Mesodermal cell (in vitro differentiated cells): Measurements from ENCODE around the gene IL32.
"Not testable (repeated sequence)": the region's sequence is repeated elsewhere in the genome, so short reads cannot be mapped to it uniquely, and the experiment has no call there.

Experiments
- H3K27ac ChIP-seq: 2 replicates; pipeline ENCODE4 v1.7.0; 2013; ENCODE audit warnings: mild to moderate bottlenecking, low read depth, low read length, moderate library complexity; ENCODE audit not compliant: severe bottlenecking
- H3K36me3 ChIP-seq: 2 replicates; pipeline ENCODE4 v1.7.1; 2013; ENCODE audit warnings: mild to moderate bottlenecking, low read length, moderate library complexity; ENCODE audit not compliant: control insufficient read depth, insufficient read depth
- H3K4me1 ChIP-seq: one replicate; pipeline ENCODE4 v1.7.1; 2013; ENCODE audit warnings: mild to moderate bottlenecking, low read length; ENCODE audit not compliant: insufficient read depth, control insufficient read depth, poor library complexity, severe bottlenecking
- H3K4me3 ChIP-seq: 2 replicates; pipeline ENCODE4 v1.7.0; 2013; ENCODE audit warnings: low read length, control low read depth, mild to moderate bottlenecking; ENCODE audit not compliant: insufficient read depth, poor library complexity, severe bottlenecking; ENCODE audit errors: extremely low read depth
- H3K9me3 ChIP-seq: 2 replicates; pipeline ENCODE4 v1.7.1; 2013; ENCODE audit warnings: mild to moderate bottlenecking, low read length, moderate library complexity; ENCODE audit not compliant: control insufficient read depth
- WGBS, 2 experiments: methylation state at CpG; one replicate each; pipeline ENCODE4 v1.1.5; 2013; ENCODE audit warnings: missing lambda C conversion rate in 2 of 2; ENCODE audit not compliant: insufficient coverage in 2 of 2; 5-methylcytosine and 5-hydroxymethylcytosine counted together

IL32 gene

DNA sequence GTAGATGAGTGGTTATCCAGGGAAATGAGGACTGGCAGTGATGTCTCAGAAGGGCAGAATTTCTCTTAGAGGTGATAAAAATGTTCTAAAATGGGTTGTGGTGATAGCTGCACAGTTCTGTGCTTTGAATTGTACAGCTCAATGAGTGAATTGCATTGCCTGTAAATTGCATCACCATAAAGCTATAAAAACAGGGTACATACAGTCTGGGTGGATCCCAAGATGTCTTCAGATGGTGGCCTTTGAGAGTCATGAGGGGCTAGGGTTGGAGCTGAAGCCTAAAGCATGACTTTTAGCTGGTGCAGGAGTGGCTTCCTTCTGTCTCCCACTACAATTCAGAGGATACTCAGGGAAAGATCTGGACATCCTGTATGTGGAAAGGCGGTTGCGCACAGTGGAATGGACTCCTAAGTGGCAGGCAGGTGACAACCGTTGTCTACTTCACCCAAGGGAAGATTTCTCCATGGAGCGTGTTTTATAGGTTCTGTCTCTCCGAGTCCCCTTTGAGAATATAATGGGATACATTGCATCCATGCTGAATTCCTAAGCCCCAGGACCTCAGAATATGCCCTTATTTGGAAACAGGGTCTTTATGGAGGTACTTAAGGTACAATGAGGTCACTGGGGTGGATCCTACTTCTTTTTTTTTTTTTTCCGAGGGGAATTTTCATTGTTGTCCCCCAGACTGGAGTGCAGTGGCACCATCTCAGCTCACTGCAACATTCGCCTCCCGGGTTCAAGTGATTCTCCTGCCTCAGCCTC lies 1.6 kb upstream of the IL32 start:
- Histone ChIP-seq H3K9me3 (no peaks in the 10 kb centered on the region), H3K4me3 (no peak overlapping the region), H3K4me1 (peaks cover 12% of the 10 kb centered on the region), H3K27ac (no peak overlapping the region), H3K36me3 (no peaks in the 10 kb centered on the region)
- WGBS, 2 experiments = 86 to 89% methylated on average over 5 to 8 of the region's 8 CpGs

- H3K9me3 ChIP-seq = no peaks in the 10 kb centered on the region
- no peak overlapping the region for H3K4me3 ChIP-seq
- no peaks in the 10 kb centered on the region for H3K4me1 ChIP-seq
- H3K36me3 ChIP-seq = no peaks in the 10 kb centered on the region
- 90 to 95% methylated on average over 19 to 25 of the region's 26 CpGs for WGBS, 2 experiments
- no peak overlapping the region for H3K27ac ChIP-seq
Observed at GRCh38 chr16:3065742-3066439, 451 bp downstream of the IL32 start.

DNA sequence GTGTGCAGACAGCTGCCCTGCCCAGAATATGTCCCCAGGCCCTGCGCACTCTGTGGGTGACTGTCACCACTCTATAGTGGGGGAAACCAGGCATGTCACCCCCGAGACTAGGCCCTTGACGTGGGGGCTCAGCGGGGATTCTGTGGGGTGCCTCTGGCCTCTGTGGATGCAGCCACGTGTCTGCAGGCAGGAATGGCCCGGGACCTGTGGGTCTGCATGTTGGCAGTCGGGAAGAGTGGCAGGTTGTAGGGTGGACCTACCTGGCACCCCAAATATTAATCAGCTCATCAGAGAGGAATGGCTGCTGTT lies 954 bp downstream of the IL32 start:
- WGBS, 2 experiments = 92 to 95% methylated on average over 4 to 7 of the region's 7 CpGs
- no peaks in the 10 kb centered on the region for H3K9me3 ChIP-seq
- no peak overlapping the region for H3K4me3 ChIP-seq
- no peak overlapping the region for H3K27ac ChIP-seq
- H3K36me3 ChIP-seq = no peaks in the 10 kb centered on the region
- no peaks in the 10 kb centered on the region for H3K4me1 ChIP-seq

GRCh38 chr16:3068487-3068886 lies 3.0 kb downstream of the IL32 start:
- H3K9me3 ChIP-seq = no peaks in the 10 kb centered on the region
- H3K4me3 ChIP-seq = no peak overlapping the region
- H3K36me3 ChIP-seq = no peaks in the 10 kb centered on the region
- H3K4me1 ChIP-seq = no peaks in the 10 kb centered on the region
- 83 to 100% methylated on average over 1 of the region's 4 CpGs for WGBS, 2 experiments
- no peak overlapping the region for H3K27ac ChIP-seq

GRCh38 chr16:3069146-3069545 lies 3.7 kb downstream of the IL32 start:
- not testable (repeated sequence) for H3K4me3 ChIP-seq, H3K27ac ChIP-seq, H3K9me3 ChIP-seq, H3K4me1 ChIP-seq, H3K36me3 ChIP-seq
- WGBS, 2 experiments = 95 to 100% methylated on average over 8 to 9 of the region's 11 CpGs

DNA sequence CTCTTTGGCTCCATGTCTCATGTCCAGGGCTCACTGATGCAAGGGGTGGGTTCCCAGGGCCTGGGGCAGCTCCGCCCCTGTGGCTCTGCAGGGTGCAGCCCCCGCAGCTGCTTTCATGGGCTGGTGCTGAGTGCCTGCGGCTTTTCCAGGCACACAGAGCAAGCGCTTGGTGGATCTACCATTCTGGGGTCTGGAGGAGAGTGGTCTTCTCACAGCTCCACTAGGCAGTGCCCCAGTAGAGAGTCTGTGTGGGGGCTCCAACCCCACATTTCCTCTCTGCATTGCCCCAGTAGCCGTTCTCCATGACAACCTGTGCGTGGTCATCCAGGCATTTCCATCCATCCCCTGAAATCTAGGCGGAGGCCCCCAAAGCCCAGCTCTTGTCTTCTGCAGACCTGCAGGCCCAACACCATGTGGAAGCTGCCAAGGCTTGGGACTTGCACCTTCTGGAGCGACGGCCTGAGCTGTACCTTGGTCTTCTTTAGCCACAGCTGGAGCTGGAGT lies 5.2 kb downstream of the IL32 start:
- H3K27ac ChIP-seq = no peak overlapping the region
- H3K36me3 ChIP-seq = no peaks in the 10 kb centered on the region
- H3K4me1 ChIP-seq = no peaks in the 10 kb centered on the region
- H3K4me3 ChIP-seq = no peak overlapping the region
- H3K9me3 ChIP-seq = no peaks in the 10 kb centered on the region
- 84 to 100% methylated on average over 5 to 8 of the region's 9 CpGs for WGBS, 2 experiments

DNA sequence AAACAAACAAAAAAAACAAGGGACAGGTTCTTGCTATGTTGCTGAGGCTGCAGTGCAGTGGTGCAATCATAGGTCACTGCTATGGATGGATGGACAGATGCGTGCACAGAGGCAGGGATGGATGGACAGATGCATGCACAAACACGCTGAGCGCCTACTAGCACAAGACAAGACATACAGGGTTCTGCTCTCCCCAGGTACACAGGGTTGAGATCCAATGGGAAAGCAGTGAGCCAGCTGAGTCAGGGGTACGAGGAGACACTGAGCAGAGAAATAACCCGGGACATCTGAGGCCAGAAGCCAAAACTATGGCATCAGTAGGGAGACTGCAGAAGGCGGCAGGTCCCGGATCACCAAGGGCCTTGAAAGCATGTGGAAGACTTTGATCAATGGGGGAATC lies 6.2 kb downstream of the IL32 start:
- H3K36me3 ChIP-seq = no peaks in the 10 kb centered on the region
- H3K9me3 ChIP-seq = no peaks in the 10 kb centered on the region
- H3K4me3 ChIP-seq = no peak overlapping the region
- WGBS, 2 experiments = 96 to 98% methylated on average over 7 of the region's 7 CpGs
- H3K4me1 ChIP-seq = no peaks in the 10 kb centered on the region
- no peak overlapping the region for H3K27ac ChIP-seq

DNA sequence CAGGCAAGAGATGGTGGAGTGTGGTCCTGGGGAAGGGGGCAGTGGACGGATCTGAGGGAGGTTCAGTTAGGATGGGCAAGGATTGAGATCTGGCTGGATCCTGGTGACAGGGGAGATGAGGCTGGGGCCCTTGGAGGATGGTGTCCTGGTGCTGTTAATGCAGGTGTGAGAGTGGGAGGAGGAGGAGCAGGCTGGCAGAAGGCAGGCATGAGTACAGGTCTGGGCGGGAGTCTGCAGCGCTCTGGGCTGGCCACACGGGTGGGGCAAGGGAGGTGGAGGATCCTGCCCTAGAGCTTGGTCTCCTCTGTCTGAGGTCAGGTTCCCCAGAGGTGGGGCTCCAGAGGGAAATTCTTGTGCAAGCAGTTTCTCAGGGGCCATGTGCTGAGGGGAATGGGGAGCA lies 6.7 kb downstream of the IL32 start:
- H3K4me3 ChIP-seq, H3K36me3 ChIP-seq, H3K27ac ChIP-seq, H3K9me3 ChIP-seq, H3K4me1 ChIP-seq: not testable (repeated sequence)
- WGBS, 2 experiments = 88% methylated on average over 3 of the region's 4 CpGs; no CpG with 5 or more reads in 1 of the 2 experiments

DNA sequence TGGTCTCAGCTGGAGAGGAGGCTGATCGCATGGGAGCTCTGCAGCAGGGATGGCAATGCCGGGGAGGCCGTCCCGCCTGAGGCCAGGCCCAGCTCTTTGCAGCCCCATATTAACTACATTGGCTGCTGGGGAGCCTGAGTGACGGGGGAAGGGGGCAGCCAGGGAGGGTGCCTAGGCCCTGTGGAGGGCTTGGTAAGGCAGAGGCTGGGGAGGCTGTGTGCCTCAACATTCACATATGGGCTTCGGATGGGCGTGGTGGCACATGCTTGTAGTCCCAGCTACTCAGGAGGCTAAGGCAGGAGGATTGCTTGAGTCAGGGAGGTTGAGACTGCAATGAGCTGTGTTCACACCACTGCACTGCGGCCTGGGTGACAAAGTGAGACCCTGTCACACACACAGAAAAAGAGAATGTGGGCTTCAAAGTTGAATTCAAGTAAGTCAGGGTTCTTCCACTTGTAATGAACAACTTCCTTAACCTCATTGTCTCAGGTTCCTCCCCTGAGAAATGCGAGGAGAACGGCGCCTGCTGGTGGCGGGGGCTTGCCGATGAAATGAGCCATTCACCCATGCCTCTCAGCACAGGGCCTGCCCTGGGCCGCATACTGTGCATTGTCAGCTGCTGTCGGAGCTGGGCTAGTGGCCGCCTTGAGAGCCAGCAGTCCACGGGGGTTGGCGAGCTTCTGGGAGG lies 7.3 kb downstream of the IL32 start:
- not testable (repeated sequence) for H3K9me3 ChIP-seq, H3K36me3 ChIP-seq, H3K4me1 ChIP-seq, H3K4me3 ChIP-seq, H3K27ac ChIP-seq
- WGBS, 2 experiments = 67 to 68% methylated on average over 1 to 3 of the region's 18 CpGs

DNA sequence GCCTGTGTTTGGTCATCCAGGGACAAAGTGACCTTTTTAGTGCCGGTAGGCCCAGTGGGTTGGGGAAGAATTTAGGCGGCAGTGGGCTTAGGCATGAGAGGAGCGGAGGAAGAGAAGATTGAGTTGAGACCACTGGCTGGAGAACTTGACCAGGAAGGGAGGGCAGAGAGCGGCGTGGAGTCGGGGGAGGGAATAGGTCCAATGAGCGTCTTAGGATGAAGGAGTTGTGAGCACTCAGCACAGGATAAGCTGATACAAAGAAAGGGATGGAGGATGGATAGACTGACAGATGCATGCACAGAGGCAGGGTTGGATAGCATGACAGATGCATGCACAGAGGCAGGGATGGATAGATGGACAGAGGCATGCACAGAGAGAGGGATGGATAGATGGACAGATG lies 8.0 kb downstream of the IL32 start:
- Histone ChIP-seq H3K36me3 (no peaks in the 10 kb centered on the region), H3K4me1 (no peaks in the 10 kb centered on the region), H3K4me3 (no peak overlapping the region), H3K27ac (no peak overlapping the region), H3K9me3 (no peaks in the 10 kb centered on the region)
- WGBS, 2 experiments = 95 to 99% methylated on average over 6 to 7 of the region's 7 CpGs
